ENCODE data around the gene EFTUD2.
"Not testable (repeated sequence)": the region's sequence is repeated elsewhere in the genome, so short reads cannot be mapped to it uniquely, and the experiment has no call there.

The EFTUD2 gene

DNA sequence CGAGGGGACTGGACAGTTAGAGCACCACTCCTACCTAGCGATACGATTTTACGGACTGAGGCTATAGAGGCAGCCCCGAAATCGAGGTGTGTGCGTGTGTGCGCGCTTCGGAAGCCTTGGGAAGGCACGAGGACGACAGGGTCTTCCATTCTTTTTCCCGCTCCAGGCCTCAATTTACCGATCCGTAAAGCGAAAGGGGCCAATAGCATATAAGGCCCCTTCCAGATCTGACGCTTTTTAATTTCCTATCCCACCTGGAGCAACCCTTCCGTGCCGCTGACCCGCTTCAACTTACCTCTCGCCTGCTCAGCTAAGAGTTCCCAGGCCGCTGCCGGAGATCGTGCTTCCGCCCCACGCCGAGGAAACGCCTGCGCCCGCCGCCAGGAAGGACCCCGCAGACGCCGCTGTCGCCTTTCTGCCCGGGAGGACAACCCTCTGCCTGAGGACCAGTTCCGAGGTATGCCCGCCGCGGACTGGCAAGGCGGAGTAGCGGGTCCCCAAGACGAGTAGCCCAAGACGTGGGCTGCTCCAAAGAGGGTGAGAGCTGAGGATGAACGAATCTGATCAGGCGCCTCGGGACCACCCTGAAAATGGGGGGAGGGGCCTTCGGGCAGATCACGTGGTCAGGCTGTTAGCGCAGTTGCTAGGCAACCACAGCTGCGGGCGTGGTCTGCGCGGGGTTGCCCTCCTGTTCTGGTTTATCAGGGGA lies at the start of gene EFTUD2:
EFTUD2 (minus strand) TSS at position 372 of the 709 bp plus-strand sequence. CDS start 4,924 bp downstream, outside the sequence.
- peak; percentile 82 for DNase-seq

DNA sequence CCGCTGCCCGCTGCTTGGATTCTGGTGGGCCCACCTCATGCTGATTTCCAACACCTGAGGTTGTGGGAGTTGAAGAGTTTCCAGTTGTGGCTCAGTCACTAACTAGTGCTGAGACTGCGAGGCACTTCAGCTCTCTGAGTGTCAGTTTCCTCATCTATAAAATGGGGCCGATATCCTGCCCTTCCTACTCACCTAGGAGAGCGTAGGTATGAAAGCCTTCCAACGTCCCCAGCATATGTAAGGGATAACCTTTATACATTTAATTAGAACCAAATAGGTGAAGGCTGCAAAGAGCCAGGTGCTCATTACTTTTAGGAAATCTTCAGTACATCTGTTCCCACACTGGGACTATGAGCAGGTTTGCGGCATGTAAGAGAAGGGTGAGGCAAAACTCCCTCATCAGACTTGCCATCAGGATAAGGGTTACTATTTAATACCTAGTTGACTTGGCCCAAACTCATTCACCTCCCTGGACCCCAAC lies 49.1 kb upstream of the EFTUD2 start:
- no peak for DNase-seq

GRCh38 chr17:44947461-44948314 lies 48.4 kb upstream of the EFTUD2 start, which contains the start of gene KIF18B:
Gene KIF18B (minus strand): TSS chr17:44947773. CDS start chr17:44936344, 11,429 bp downstream.
- DNase-seq = peak; percentile 95

- not testable (repeated sequence) for DNase-seq
Measured at GRCh38 chr17:44945652-44946051, 46.4 kb upstream of the EFTUD2 start.

GRCh38 chr17:44942456-44942855 lies 43.2 kb upstream of the EFTUD2 start:
- DNase-seq = peak; percentile 9

- DNase-seq = no peak
Measured at GRCh38 chr17:44941712-44942331, 42.6 kb upstream of the EFTUD2 start.

DNA sequence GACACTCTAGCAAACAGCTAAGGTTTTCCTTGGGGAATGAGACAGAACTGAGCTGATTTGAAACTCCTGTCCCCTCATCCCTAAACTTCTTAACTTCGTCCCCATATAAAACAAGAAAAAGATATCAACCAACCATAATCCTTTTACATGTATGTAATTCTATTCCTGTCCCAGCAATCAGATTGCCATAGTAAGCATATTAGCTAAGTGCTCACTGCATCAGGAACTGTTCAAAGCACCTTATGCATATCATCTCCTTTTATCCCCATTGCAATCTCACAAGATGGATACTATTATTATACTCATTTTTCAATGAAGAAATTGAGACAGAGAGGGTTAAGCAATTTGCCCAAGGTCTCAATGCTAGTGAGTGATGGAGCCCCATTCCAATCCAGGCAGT lies 41.5 kb upstream of the EFTUD2 start:
- DNase-seq = no peak

DNA sequence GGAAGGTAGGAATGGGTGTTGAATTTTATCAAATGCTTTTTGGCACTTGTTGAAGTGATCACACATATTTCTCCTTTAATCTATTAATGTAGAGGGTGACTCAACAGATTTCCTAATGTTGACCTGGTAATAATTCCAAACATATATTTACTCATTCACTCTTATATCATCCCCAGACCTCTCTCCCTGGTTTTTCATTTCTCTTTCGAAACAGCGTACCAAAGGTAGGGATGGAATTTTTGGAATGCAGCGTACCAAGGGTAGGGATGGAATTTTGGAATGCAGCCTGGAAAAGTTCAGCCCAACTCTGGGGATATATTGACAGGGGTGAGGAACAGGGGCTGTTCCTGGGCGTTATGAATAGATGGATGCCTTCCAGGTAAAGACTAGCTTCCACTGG lies 41.1 kb upstream of the EFTUD2 start:
- no peak for DNase-seq

DNA sequence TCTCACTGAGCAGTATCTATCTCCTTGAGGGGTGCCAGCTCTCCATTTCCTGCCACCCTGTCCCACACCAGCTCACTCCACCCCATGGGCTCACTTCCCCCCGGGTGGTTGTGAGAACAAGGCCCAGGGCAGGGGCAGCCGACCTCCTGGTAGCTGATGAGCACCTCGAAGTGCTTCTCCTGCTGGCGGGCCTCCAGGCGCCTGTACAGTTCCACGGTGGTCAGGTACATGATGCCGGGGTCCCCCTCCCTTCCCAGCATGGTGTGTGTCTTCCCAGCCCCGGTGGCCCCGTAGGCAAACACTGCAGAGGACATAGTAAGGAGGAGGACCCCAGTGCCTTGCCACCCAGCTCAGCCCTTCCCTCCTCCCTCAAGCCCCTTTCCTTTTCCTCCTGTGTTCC lies 35.9 kb upstream of the EFTUD2 start:
- no peak for DNase-seq

- no peak for DNase-seq
Measured at GRCh38 chr17:44934745-44935105, 35.5 kb upstream of the EFTUD2 start.

GRCh38 chr17:44933824-44934744 lies 34.8 kb upstream of the EFTUD2 start:
- DNase-seq = no peak

DNA sequence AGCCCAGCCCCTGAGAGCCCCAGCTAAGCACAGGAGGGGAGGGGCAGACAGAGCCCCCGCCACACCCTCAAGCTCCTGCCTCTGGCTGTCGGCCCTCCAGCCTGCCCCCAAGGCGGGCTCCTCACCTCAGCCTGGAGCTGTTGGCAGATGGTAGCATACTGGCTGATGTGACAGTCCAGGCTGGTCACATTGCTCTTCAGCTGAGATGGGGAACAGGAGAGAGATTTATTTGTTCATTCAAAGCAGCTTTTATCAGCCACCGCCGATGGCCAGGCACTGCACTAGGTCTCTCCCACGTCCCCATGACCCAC lies 33.5 kb upstream of the EFTUD2 start:
- no peak for DNase-seq

DNA sequence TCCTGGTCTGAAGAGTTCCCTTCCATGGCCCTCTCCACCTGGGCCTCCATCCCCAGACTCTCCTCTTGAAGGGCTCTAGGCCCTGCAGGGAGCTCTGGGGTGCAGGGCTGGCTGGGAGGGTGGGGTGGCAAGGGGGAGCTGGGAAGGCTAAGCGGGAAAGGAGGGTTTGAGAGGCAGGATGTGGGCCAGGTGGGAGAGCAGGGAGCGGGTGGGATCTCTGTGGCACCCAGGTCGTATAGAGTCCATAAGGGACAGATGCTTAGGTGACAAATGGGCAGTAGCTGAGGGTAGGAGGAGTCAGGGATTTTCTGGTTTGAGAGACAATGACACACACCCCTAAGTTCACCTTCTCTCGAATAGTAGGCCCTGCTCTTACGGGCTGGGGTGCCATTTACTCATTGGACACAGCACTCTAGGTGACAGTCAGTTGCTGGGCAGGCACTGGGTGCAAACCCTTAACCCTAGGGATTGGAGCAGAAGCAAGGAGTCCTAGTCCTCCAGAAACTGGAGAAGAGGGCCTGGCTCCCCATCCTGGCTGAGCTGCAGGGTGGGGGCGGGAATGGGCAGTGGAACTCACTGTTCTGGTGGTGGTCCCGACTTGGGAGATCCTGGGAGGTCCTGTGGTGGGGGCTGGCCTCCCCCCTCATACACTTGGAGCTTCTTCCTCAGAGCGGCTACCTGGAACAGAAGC lies 33.0 kb upstream of the EFTUD2 start:
- DNase-seq = no peak

DNA sequence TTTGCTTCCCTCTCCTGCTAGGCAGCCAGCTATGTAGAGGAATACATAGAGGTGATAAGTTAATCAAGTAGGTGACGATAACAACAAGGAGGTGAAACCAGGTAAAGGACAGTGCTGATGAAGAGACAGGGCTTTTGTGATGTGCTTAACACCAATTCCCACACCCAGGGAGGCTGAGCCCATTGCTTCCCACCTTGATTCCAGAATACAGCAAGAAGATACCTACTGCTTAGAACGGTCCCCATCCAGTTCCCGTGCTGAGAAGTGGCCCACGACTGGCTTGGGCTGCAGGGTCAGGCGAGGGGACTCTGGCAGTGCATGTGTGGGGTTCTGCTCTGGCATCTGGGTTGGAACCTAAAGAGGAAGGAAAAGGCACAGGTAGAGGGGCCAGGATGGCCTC lies 32.1 kb upstream of the EFTUD2 start:
- DNase-seq = no peak

DNA sequence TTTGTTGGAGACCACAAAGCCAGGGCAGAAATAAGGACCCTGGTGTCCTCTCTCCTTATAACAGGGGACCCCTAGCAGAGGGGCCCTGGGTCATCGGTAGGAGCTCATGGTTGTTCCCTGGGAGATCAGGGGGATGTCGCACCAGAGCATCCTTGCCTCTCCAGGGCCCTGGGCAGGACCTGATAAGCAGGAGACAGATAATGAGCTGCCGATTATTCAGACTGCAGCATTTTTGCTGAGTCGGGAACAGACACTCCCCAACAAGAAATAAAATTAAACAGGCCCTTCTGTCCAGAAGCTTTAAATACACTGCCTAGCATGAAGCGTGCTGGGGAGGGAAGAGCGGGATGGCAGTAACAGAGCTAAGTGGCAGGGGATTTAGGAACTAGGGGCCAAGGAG lies 31.4 kb upstream of the EFTUD2 start:
- DNase-seq = no peak

DNA sequence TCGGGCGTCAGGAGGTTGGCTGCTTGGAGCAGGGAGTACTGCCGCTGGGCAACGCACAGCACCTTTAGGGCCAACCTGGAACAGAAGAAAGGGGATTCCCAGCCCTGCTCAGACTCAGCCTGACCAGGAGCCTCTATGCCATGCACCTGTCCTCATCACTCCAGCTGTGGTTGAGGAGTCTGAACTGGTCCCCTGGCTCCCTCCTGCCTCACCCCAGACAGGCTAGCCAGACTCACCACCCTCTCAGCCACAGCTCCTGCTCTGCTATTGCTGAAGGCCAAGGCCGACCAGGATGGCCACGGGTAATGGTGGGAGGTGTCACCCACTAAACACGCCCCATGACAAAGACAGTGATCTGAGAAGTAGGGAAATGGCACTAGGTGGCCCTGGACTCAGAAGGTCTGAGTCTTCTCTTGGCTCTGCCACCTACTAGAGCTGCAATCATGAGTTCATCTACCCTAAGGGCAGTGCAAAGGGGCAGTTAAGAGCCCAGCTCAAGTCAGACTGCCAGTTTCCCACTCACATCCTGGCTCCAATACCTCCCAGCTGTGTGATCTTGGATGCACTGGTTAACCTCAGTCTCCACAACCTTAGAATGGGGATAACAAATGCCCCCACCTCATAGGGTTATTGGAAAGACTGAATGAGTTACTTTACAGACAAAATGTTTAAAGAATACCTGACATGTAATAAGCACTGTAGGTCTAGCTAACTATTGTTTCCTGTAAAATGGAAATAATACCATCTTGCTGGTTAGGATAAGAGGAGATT lies 29.9 kb upstream of the EFTUD2 start:
- DNase-seq = no peak

DNA sequence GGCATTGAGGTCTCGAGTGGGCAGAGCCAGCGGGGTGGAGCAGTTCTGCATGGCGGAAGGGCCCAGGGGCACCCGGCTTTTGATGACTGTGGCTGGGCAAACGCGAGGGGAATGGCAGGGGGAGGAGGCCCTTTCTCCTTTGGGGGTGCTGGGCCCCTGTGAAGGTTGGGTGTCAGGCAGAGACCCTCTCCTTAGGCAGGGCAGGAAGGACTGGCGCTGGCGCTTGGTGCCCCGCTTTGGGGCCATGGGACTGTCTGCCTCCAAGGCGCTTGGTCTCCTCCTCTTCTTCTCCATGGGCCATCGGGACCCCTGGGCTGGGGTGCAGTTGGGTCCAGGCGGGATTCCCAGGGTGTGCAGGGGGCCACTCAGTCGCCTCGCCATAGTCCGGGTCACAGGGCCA lies 28.9 kb upstream of the EFTUD2 start:
- DNase-seq = no peak

GRCh38 chr17:44927696-44928095 lies 28.5 kb upstream of the EFTUD2 start:
- no peak for DNase-seq

GRCh38 chr17:44926821-44927525 lies 27.7 kb upstream of the EFTUD2 start:
- DNase-seq = no peak
